Activated CD8-positive, alpha-beta memory T cell treated with anti-CD3 and anti-CD28 coated beads, Interleukin-2, amount 50 U/mL, for 24 hours (primary cell): Measurements from ENCODE around the gene NR6A1.
A peak's percentile ranks its signal among the peaks of the same experiment; 100 is the strongest.

Experiments
- DNase-seq: peaks from one replicate; pipeline ENCODE4 v3.0.0-alpha.2; 2020; ENCODE audit errors: extremely low read depth

Gene NR6A1

GRCh38 chr9:124658165-124659017, 112.7 kb downstream of the NR6A1 start:
- DNase-seq = no peak

DNA sequence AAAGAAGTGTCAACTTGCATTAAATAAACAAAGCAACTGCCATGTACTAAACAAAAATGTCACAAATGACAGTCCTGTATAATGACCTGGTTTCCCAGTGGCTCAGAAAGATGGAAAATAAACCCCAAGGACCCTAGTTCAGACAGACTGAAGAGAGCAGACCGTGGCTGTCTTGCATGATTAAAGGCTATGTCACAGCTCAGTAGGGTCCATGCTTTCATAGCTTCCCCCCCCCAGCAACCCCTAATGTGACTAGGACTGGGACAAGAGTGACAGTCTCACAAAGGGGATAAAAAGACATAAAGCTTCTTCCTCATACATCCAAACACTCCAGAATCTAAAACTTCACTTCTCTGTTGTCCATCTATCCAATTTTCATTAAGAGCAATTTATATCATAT, 113.6 kb downstream of the NR6A1 start:
- DNase-seq = no peak

- no peak for DNase-seq
Measured at GRCh38 chr9:124654431-124654830, 116.7 kb downstream of the NR6A1 start.

DNA sequence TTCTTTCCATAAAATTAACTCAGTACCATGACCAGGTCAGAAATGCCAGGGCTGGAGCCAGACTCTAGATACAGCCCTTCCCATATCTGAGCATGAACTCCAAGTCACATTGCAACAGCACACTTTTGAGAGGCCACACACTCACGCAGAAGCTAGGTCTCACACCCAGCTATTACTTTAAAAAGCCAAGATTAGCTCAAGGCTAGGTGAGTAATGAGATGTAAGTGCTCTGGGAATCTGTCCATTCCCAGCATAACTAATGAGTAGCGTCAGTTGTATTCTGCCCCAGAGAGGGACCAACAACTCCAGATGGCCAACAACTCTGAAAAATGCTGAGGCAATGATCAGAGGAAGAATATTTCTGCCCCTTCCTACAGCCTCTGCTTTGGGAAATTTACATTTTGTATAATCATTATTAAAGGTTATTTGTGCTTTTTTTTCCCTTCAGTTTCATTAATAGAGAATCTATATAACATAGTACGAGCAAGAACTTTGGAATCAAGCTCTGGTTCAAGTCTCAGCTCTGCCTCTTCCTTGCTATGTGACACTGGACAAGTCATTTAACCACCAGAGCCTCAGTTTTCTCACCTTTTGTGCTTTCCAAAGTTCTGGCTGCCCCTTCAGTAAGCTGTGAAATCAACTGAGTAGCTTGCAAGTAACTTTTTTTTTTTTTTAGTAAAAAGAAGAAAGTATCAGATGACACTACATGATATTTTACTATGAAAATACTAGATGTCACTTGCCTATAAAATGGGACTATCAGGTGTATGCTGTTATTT, 118.3 kb downstream of the NR6A1 start:
- no peak for DNase-seq

- DNase-seq = no peak
Measured at GRCh38 chr9:124652203-124652602, 118.9 kb downstream of the NR6A1 start.

- no peak for DNase-seq
Measured at GRCh38 chr9:124645274-124645673, 125.8 kb downstream of the NR6A1 start.

DNA sequence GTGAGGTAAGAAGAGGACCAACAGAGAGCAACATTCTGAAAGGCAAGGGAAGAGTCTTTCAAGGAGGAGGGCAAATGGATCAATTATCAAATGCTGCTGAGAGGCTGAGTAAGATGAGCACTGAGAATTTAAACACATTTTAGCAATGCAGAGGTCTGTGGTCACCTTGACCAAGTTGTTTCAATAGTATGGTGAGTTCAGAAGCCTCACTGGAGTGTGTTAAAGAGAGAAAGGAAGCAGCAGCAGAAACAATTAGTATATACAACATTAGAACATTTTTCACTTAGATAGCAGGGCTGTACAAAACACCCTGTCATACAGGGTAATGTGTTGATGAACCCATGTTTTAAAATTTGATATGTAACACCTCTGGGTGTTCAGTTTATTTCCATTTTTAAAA, 131.5 kb downstream of the NR6A1 start:
- no peak for DNase-seq

- DNase-seq = no peak
Measured at GRCh38 chr9:124635285-124635684, 135.8 kb downstream of the NR6A1 start.

DNA sequence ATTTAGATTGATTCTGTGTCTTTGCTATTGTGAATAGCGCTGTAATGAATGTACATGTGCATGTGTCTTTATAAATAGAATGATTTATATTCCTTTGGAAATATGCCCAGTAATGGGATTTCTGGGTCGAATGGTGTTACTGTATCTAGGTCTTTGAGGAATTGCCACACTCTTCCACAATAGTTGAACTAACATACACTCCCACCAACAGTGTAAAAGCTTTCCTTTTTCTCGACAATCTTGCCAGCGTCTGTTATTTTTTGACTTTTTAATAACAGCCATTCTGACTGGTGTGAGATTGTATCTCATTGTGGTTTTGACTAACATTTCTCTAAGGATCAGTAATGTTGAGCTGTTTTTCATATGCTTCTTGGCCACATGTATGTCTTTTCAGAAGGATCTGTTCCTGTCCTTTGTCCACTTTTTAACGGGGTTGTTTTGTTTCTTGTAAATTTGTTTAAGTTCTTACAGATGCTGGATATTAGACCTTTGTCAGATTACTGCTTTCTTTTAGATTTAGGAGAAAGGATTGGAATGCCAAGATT, 139.0 kb downstream of the NR6A1 start:
- DNase-seq = no peak

DNA sequence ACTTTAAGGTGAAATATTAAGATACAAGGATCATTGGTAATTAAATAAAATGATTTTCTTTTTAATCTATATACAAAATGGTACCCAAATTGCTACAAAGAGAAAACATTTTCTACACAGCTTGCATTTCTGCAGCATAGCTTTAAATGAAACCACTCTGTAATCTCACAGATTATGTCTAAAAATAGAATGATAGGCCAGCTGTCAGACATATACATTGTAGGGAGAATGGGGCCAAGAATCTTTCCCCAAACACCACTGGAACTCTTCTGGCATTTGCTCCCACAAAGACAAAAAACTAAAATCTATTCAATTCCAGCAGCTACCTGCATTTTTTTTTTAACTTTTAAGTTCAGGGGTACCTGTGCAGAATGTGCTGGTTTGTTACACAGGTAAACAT, 139.8 kb downstream of the NR6A1 start:
- no peak for DNase-seq

- DNase-seq = no peak
Measured at GRCh38 chr9:124629600-124629999, 141.5 kb downstream of the NR6A1 start.

- no peak for DNase-seq
Measured at GRCh38 chr9:124628741-124629140, 142.4 kb downstream of the NR6A1 start.

DNA sequence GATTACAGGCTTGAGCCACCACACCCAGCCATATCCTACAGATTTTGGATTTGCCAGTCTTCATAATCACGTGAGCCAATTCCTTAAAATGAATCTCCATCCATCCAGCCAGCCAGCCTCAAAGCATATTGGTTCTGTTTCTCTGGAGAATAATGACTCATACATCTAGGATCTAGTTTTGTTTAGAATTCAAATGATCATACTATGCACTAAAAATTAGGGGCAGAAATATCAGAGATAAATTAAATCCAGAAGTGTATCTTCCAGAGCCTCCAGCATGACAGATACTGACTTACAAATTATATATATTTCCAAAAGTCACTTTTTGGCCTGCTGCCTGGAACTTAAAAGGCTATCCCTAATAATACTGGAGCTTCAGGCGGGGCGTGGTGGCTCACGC, 144.8 kb downstream of the NR6A1 start:
- DNase-seq = no peak

DNA sequence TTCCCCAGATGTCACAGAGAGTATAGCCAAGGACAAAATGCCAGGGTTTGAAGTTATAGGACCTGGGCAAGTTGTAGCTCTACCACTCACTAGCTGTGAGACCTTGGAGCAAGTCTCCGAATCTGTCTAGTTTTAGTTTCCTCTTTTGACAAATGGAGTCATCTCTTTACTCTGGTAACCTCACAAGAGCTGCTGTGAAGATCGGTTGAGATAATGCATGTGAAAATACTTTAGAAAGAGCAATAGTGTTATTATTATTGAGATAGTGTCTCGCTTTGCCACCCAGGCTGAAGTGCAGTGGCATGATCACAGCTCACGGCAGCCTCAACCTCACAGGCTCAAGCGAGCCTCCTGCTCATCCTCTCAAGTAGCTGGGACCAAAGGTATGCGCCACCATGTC, 146.0 kb downstream of the NR6A1 start:
- no peak for DNase-seq

GRCh38 chr9:124624735-124624992, 146.4 kb downstream of the NR6A1 start:
- DNase-seq = no peak

DNA sequence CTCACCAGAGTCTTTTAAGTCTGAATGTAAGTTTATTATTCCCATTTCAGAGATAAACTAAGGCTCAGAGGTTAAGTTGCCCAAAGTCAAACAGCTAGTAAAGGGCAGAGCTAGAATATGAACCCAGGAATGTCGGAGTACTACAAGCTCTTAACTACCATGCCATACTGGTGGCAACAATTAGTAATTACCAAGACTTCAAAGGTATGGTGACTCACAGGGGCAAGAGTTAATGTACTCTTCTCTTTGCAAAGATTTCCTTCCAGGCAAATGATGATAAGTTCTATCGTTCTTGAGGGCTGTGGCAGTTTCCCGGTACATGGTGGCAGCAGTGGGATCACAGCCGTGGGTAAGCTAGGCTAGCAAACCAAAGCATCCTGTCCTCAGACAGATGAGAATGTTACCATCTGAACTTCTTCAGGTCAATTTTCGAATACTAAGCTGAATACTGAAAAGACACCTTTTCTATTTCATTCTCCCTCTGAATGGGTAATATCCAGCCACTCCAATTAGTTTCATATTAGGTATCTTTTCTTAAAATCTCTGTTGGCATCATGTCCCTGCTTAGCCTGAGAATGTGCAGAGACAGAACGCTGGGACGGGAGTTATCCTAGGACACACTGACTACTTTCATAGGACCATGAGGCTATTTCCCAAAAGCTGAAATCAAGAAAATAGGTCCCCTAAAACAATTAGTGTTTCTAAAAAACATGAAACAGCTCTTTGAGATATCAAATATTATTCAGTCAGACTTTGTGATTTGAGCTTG, 147.0 kb downstream of the NR6A1 start:
- DNase-seq = no peak

- DNase-seq = no peak
Measured at GRCh38 chr9:124622882-124623281, 148.2 kb downstream of the NR6A1 start.

DNA sequence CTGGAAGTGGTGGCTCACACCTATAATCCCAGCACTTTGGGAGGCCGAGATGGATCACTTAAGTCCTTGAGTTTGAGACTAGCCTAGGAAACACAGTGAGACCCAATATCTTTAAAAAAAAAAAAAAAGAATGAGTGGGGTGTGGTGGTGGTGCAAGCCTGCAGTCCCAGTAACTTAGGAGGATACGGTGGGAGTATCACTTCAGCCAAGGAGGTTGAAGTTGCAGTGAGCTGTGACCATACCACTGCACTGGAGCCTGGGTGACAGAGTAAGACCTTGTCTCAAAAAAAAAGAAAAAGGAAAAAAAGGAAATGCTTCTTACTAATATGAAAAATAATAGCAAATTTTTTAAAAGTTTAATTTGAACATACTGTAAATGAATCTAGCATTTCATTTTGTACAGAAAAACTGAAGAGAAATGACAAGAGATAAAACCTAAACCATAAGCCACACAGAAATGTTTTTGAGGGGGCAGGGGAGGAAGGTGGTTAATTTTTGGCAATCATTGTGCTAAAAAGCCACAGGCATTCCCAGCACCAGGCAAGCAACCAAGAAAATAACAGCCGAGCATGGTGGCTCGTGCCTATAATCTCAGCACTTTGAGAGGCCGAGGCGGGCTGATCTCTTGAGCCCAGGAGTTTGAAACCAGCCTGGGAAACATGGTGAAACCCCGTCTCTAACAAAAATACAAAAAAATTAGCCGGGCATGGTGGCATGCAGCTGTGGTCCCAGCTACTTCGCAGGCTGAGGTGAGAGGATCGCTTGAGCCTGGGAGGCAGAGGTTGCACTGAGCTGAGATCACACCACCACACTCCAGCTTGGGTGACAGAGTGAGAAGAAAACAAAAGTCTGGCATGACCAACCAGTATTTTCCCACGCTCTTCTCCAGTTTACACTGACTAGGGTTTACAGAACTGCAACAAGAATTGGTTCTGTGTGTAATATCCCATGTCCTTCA, 149.5 kb downstream of the NR6A1 start:
- no peak for DNase-seq

- no peak for DNase-seq
Measured at GRCh38 chr9:124618476-124618875, 152.6 kb downstream of the NR6A1 start.

GRCh38 chr9:124617477-124618141, 153.5 kb downstream of the NR6A1 start:
- peak; percentile 39 for DNase-seq

DNA sequence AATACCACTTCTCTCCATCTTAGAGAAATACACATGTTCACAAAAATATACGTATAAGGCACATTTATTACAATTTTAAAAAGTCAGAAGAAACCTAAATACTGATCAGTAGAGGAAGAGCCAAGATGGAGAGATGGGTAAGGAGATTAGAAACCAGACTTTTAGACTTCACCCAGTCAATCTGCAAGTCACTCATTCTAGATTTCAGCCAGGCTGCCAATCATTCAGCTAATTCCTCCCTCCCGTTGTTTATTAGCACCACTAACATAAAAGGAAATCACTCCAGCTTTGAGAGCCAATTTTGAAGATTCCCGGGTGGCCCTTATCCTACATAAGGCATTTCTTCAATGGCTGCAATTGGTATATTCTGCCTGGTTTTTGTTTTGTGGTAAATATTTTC, 154.2 kb downstream of the NR6A1 start:
- DNase-seq = no peak
